GM21360 (cell line): ENCODE measurements around the gene FAM131B.

ENCODE experiments used
- ATAC-seq: cut with Tn5 transposase; IDR thresholded peaks from one replicate; pipeline ENCODE4 v1.9.1; 2021; ENCODE audit warnings: mild to moderate bottlenecking, moderate library complexity; ENCODE audit not compliant: unreplicated experiment

FAM131B gene

GRCh38 chr7:143383642-143383957, 21.1 kb upstream of the FAM131B start:
- ATAC-seq = no peak

GRCh38 chr7:143382791-143383641, 20.5 kb upstream of the FAM131B start:
- ATAC-seq = no peak

- no peak for ATAC-seq
These were observed 19.7 kb upstream of the FAM131B start for GRCh38 chr7:143382126-143382790.

- peak; percentile 3 for ATAC-seq
These were observed 19.1 kb upstream of the FAM131B start for GRCh38 chr7:143381427-143382125.

GRCh38 chr7:143380646-143381426, 18.3 kb upstream of the FAM131B start, which contains the start of gene ZYX:
Gene ZYX, plus strand, starts transcription at chr7:143381345. Its CDS starts 227 bp downstream, at chr7:143381572.
- ATAC-seq = peak; percentile 75

GRCh38 chr7:143380260-143380645, 17.7 kb upstream of the FAM131B start:
- ATAC-seq = peak; percentile 44

- ATAC-seq = peak; percentile 1
These were observed 17.2 kb upstream of the FAM131B start for GRCh38 chr7:143379611-143380259.

- no peak for ATAC-seq
These were observed 13.9 kb upstream of the FAM131B start for GRCh38 chr7:143376396-143376795.

- ATAC-seq = no peak
These were observed 13.0 kb upstream of the FAM131B start for GRCh38 chr7:143375298-143376034.

- no peak for ATAC-seq
These were observed 12.0 kb upstream of the FAM131B start for GRCh38 chr7:143374561-143374960.

- ATAC-seq = no peak
These were observed 10.8 kb upstream of the FAM131B start for GRCh38 chr7:143373255-143373794.

GRCh38 chr7:143372070-143372469, 9.6 kb upstream of the FAM131B start:
- no peak for ATAC-seq

- no peak for ATAC-seq
These were observed 7.5 kb upstream of the FAM131B start for GRCh38 chr7:143369678-143370651.

GRCh38 chr7:143368387-143368786, 5.9 kb upstream of the FAM131B start:
- no peak for ATAC-seq

GRCh38 chr7:143367972-143368371, 5.5 kb upstream of the FAM131B start:
- no peak for ATAC-seq

- ATAC-seq = no peak
These were observed 764 bp upstream of the FAM131B start for GRCh38 chr7:143363016-143363937.

GRCh38 chr7:143361552-143362130, 872 bp downstream of the FAM131B start:
- no peak for ATAC-seq
